H1 (cell line): ENCODE results near the gene UBE2L6. TPM values are rescaled to one million over a fixed set of nuclear protein-coding genes. Genes with fewer than 3 reads are reported as not detected.

ENCODE experiments used
- CTCF ChIA-PET: fragments of 300-600 bp; sonication (Branson Sonifier 250); formaldehyde crosslinking; loops from one replicate; lab custom pipeline; 2021; ENCODE audit not compliant: partially characterized antibody; lab: Charles Lee
- POLR2A ChIA-PET: fragments of 300-600 bp; sonication (Branson Sonifier 250); formaldehyde crosslinking; loops from one replicate; lab custom pipeline; 2021; ENCODE audit warnings: inconsistent platforms; ENCODE audit not compliant: partially characterized antibody; lab: Charles Lee
- DNase-seq, 2 experiments: peaks; one replicate each; pipeline versions ENCODE4 v3.0.0 to v3.0.0-alpha.2; 2010 to 2022; ENCODE audit warnings: low spot score in 2 of 2, low read depth in 1 of 2, mixed read lengths in 1 of 2
- FAIRE-seq: peaks from 2 replicates; lab custom pipeline; 2011; peaks lifted over from hg19 to GRCh38; lab: Jason Lieb, UNC
- H2AFZ ChIP-seq: 2 replicates; pipeline ENCODE4 v1.8.1; 2012; ENCODE audit warnings: low read length, inconsistent platforms
- H2AK5ac ChIP-seq: 2 replicates; pipeline ENCODE4 v1.6.1; 2013; ENCODE audit warnings: low read depth, low read length
- H2BK120ac ChIP-seq: replicated peaks from 2 replicates; pipeline ENCODE3; 2013; ENCODE audit warnings: low read depth, low read length, inconsistent platforms
- H2BK12ac ChIP-seq: 2 replicates; pipeline ENCODE4 v1.6.1; 2013; ENCODE audit warnings: low read depth, low read length
- H2BK15ac ChIP-seq: 2 replicates; pipeline ENCODE4 v1.6.1; 2013; ENCODE audit warnings: low read length
- H2BK20ac ChIP-seq: 2 replicates; pipeline ENCODE4 v1.6.1; 2013; ENCODE audit warnings: low read length
- H2BK5ac ChIP-seq: 2 replicates; pipeline ENCODE4 v1.6.1; 2013; ENCODE audit warnings: low read depth, low read length
- H3K14ac ChIP-seq: 2 replicates; pipeline ENCODE4 v1.6.1; 2013; ENCODE audit warnings: inconsistent platforms; ENCODE audit not compliant: insufficient read length
- H3K18ac ChIP-seq: 2 replicates; pipeline ENCODE4 v1.6.1; 2013; ENCODE audit warnings: low read length; ENCODE audit errors: extremely low read depth
- H3K23ac ChIP-seq: 2 replicates; pipeline ENCODE4 v1.6.1; 2013; ENCODE audit warnings: inconsistent platforms; ENCODE audit not compliant: insufficient read length
- H3K23me2 ChIP-seq: 2 replicates; pipeline ENCODE4 v1.6.1; 2013; ENCODE audit warnings: low read depth, low read length
- H3K27ac ChIP-seq: 2 replicates; pipeline ENCODE4 v1.6.1; 2011; ENCODE audit warnings: low read depth, low read length, inconsistent platforms
- H3K27me3 ChIP-seq, 4 experiments: replicated peaks in 1 of 4; 1 replicate in 1 of 4; 2 replicates in 3 of 4; pipeline versions ENCODE4 v1.6.1 to v1.8.1; 2011 to 2013; ENCODE audit warnings: low read length in 3 of 4, mild to moderate bottlenecking in 3 of 4, inconsistent platforms in 2 of 4, mixed read lengths in 2 of 4, moderate library complexity in 1 of 4; ENCODE audit not compliant: control insufficient read depth in 3 of 4, insufficient read depth in 3 of 4; ENCODE audit errors: extremely low read depth in 1 of 4
- H3K36me3 ChIP-seq, 4 experiments: 2 replicates each; pipeline versions ENCODE4 v1.6.1 to v1.8.1; 2011 to 2013; ENCODE audit warnings: mild to moderate bottlenecking in 4 of 4, low read length in 3 of 4, moderate library complexity in 2 of 4, control low read depth in 1 of 4, inconsistent platforms in 1 of 4; ENCODE audit not compliant: insufficient read depth in 4 of 4, control insufficient read depth in 2 of 4
- H3K4ac ChIP-seq: replicated peaks from 2 replicates; pipeline ENCODE3; 2013; ENCODE audit warnings: low read length, low read depth, mixed read lengths, inconsistent platforms; ENCODE audit not compliant: insufficient read length
- H3K4me1 ChIP-seq, 4 experiments: replicated peaks in 1 of 4; 1 replicate in 1 of 4; 2 replicates in 3 of 4; pipeline versions ENCODE4 v1.6.1 to v1.8.1; 2011 to 2013; ENCODE audit warnings: low read length in 3 of 4, inconsistent platforms in 2 of 4, mixed read lengths in 1 of 4; ENCODE audit not compliant: insufficient read depth in 4 of 4, control insufficient read depth in 3 of 4
- H3K4me2 ChIP-seq, 2 experiments: 2 replicates each; pipeline versions ENCODE4 v1.6.1 to v1.8.1; 2011 to 2013; ENCODE audit warnings: low read depth in 2 of 2, low read length in 2 of 2, control low read depth in 1 of 2, inconsistent platforms in 1 of 2, mild to moderate bottlenecking in 1 of 2; ENCODE audit not compliant: insufficient read depth in 1 of 2
- H3K4me3 ChIP-seq, 4 experiments: fragments of 200-600, 300-600 bp in 1 of 4; sonication (generic), shearing (Covaris generic), sonication (Bioruptor Twin) in 1 of 4; 2 replicates each; pipeline versions ENCODE4 v1.5.1 to v1.8.1; 2011 to 2016; ENCODE audit warnings: low read length in 4 of 4, low read depth in 3 of 4, control low read depth in 2 of 4, inconsistent platforms in 2 of 4, mild to moderate bottlenecking in 2 of 4, mixed read lengths in 1 of 4, moderate library complexity in 1 of 4; ENCODE audit not compliant: insufficient read depth in 2 of 4; ENCODE audit errors: extremely low read depth in 1 of 4
- H3K56ac ChIP-seq: replicated peaks from 2 replicates; pipeline ENCODE3; 2013; ENCODE audit warnings: low read depth, mild to moderate bottlenecking, mixed read lengths, low read length, inconsistent platforms; ENCODE audit not compliant: insufficient read length
- H3K79me1 ChIP-seq: 2 replicates; pipeline ENCODE4 v1.6.1; 2013; ENCODE audit warnings: low read depth, low read length, control low read depth
- H3K79me2 ChIP-seq, 2 experiments: 2 replicates each; pipeline versions ENCODE4 v1.6.1 to v1.8.1; 2012 to 2013; ENCODE audit warnings: low read length in 2 of 2, mild to moderate bottlenecking in 2 of 2, inconsistent platforms in 1 of 2; ENCODE audit not compliant: insufficient read depth in 2 of 2, control insufficient read depth in 1 of 2
- H3K9ac ChIP-seq, 4 experiments: replicated peaks in 1 of 4; 1 replicate in 1 of 4; 2 replicates in 3 of 4; pipeline versions ENCODE4 v1.6.1 to v1.8.1; 2011 to 2013; ENCODE audit warnings: low read depth in 3 of 4, low read length in 3 of 4, control low read depth in 2 of 4, mild to moderate bottlenecking in 2 of 4, moderate library complexity in 2 of 4, inconsistent platforms in 1 of 4; ENCODE audit errors: extremely low read depth in 1 of 4
- H3K9me3 ChIP-seq, 2 experiments: 2 replicates each; pipeline versions ENCODE4 v1.6.1 to v1.8.1; 2012 to 2013; ENCODE audit warnings: mild to moderate bottlenecking in 2 of 2, moderate library complexity in 2 of 2, control low read depth in 1 of 2, inconsistent platforms in 1 of 2, low read depth in 1 of 2, low read length in 1 of 2, mixed read lengths in 1 of 2; ENCODE audit not compliant: insufficient read depth in 2 of 2
- H4K20me1 ChIP-seq, 2 experiments: replicated peaks in 1 of 2; 2 replicates each; pipeline versions ENCODE3 to v1.8.1; 2011 to 2013; ENCODE audit warnings: inconsistent platforms in 2 of 2, low read length in 2 of 2, mild to moderate bottlenecking in 1 of 2; ENCODE audit not compliant: insufficient read depth in 2 of 2, control insufficient read depth in 1 of 2
- H4K5ac ChIP-seq: 2 replicates; pipeline ENCODE4 v1.6.1; 2013; ENCODE audit warnings: low read length, low read depth, mixed read lengths, inconsistent platforms; ENCODE audit not compliant: insufficient read length
- H4K8ac ChIP-seq: 2 replicates; pipeline ENCODE4 v1.8.0; 2013; ENCODE audit warnings: mild to moderate bottlenecking, moderate library complexity, low read length, inconsistent platforms; ENCODE audit not compliant: insufficient read depth; ENCODE audit errors: extremely low read depth
- H4K91ac ChIP-seq: replicated peaks from 2 replicates; pipeline ENCODE3; 2013; ENCODE audit warnings: low read length, mixed read lengths, inconsistent platforms; ENCODE audit not compliant: insufficient read length
- FOSL1 ChIP-seq: IDR thresholded peaks from 2 replicates; pipeline ENCODE4 v1.6.1; 2011; ENCODE audit warnings: mild to moderate bottlenecking, low read depth, low read length, moderate library complexity; ENCODE audit not compliant: insufficient read depth
- GTF2F1 ChIP-seq: IDR thresholded peaks from 2 replicates; pipeline ENCODE4 v1.6.1; 2012; ENCODE audit warnings: low read depth, low read length, improper control_type of control experiment, borderline replicate concordance
- KDM1A ChIP-seq: fragments of 200-600, 300-600 bp; sonication (generic); IDR thresholded peaks from 2 replicates; pipeline ENCODE4 v1.7.1; 2016; ENCODE audit warnings: mild to moderate bottlenecking, low read length, borderline replicate concordance
- KDM5A ChIP-seq: fragments of 200-600 bp; IDR thresholded peaks from 2 replicates; pipeline ENCODE4 v1.7.1; 2012; ENCODE audit warnings: mild to moderate bottlenecking, low read length, inconsistent platforms, mixed read lengths
- NANOG ChIP-seq: IDR thresholded peaks from 2 replicates; pipeline ENCODE4 v1.6.1; 2011; ENCODE audit warnings: low read length, low read depth, mild to moderate bottlenecking, inconsistent platforms; ENCODE audit not compliant: insufficient read depth, poor library complexity, severe bottlenecking
- RFX5 ChIP-seq: IDR thresholded peaks from 2 replicates; pipeline ENCODE4 v1.6.1; 2011; ENCODE audit warnings: low read depth, low read length, improper control_type of control experiment, borderline replicate concordance
- SIN3A ChIP-seq, 2 experiments: IDR thresholded peaks in 1 of 2; conservative IDR thresholded peaks in 1 of 2; 2 replicates each; pipeline ENCODE4 v1.6.1; 2011 to 2012; ENCODE audit warnings: low read length in 2 of 2, improper control_type of control experiment in 1 of 2, low read depth in 1 of 2, mild to moderate bottlenecking in 1 of 2
- SP2 ChIP-seq: IDR thresholded peaks from 2 replicates; pipeline ENCODE4 v1.6.1; 2012; ENCODE audit warnings: mild to moderate bottlenecking, low read length, inconsistent platforms
- WGBS, 2 experiments: shearing (Covaris generic) in 1 of 2; methylation state at CpG; one replicate each; pipeline versions ENCODE4 v1.1.6 to v1.1.7; 2013 to 2015; ENCODE audit warnings: low lambda C conversion rate in 2 of 2, mixed read lengths in 2 of 2, inconsistent platforms in 1 of 2, low coverage in 1 of 2, missing lambda C conversion rate in 1 of 2; ENCODE audit not compliant: insufficient replicate concordance in 2 of 2, insufficient coverage in 1 of 2, insufficient read length in 1 of 2; ENCODE audit errors: extremely low coverage in 1 of 2, missing lambda C conversion rate in 1 of 2; 5-methylcytosine and 5-hydroxymethylcytosine counted together
- polyA plus RNA-seq, 7 experiments: library from polyadenylated mRNA; depleted of rRNA in 3 of 7; stranded (reverse) in 5 of 7; unstranded in 2 of 7; fragments of >200 nt in 5 of 7; fragments of 200-250 nt in 2 of 7; gene quantifications; 1 replicate in 5 of 7; 2 replicates in 1 of 7; 4 replicates in 1 of 7; pipeline versions ENCODE4 v1.2.1 to v1.2.3, GENCODE V29; 2011 to 2013; ENCODE audit warnings: missing spikeins in 2 of 7, mixed read lengths in 2 of 7
- total RNA-seq: library from RNA; stranded (reverse); fragmentation: NEBNext Ultra II Directional; extraction: Animal tissue kit (Norgen Biotek cat#: 25700); gene quantifications from 2 replicates; pipeline ENCODE4 v1.2.1, GENCODE V29; 2021
- TF ChIP-seq, protein P1 (sequence below), 3 experiments: IDR thresholded peaks; 1 replicate in 2 of 3; 2 replicates in 1 of 3; pipeline versions ENCODE4 v1.5.1 to v1.6.1; 2011; ENCODE audit warnings: low read length in 3 of 3, mild to moderate bottlenecking in 3 of 3, inconsistent platforms in 2 of 3, low read depth in 1 of 3, moderate library complexity in 1 of 3; ENCODE audit not compliant: insufficient read depth in 1 of 3; ENCODE audit errors: control extremely low read depth in 1 of 3

Gene UBE2L6
- total and polyA plus RNA-seq, 2 of the 8 experiments (the other 6 are each of a cell fraction or from before 2014, with no cell fraction given) = 67.8 to 89.2 TPM

DNA sequence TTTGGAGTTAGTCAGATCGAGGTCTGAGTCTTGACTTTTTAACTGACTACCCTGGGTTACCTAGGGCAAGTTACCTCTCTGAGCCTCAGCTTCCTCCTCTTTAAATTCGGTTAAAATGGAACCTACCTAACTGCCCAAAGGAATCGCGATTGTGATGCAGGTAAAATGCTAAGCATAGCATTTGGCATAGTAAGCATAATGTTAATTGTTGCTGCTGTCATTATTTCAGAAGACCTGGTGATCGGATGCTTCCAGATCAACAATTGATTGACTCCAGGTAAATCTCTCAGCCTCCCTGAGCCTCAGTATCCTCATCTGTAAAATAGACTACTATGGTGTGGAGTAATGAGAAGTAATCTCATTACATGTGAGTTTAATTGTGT, 51.4 kb downstream of the UBE2L6 start:
- no peak overlapping the region; the same call in 1 of the 2 replicates for H2BK5ac ChIP-seq
- H3K79me2 ChIP-seq = peaks cover 0 to 17% of the 10 kb centered on the region in 2 experiments; a peak in 3 of 4 replicates
- H2AFZ ChIP-seq = peak overlapping the region; percentile 29; the same call in 1 of the 2 replicates
- peak overlapping the region; percentile 13 for H2BK120ac ChIP-seq
- H4K91ac ChIP-seq = peak overlapping the region; percentile 60
- H3K4me1 ChIP-seq = peaks cover 3 to 10% (median 5%) of the 10 kb centered on the region in 4 experiments
- no peak overlapping the region for H3K4ac ChIP-seq
- H2BK12ac ChIP-seq = no peak overlapping the region; the same call in 1 of the 2 replicates
- H3K14ac ChIP-seq = no peak overlapping the region
- no peak overlapping the region for H3K56ac ChIP-seq
- 15% methylated on average over 5 of the region's 5 CpGs; no CpG with 5 or more reads in 1 of the 2 experiments for WGBS, 2 experiments
- no peak for DNase-seq
- no peak for FAIRE-seq
- H2BK15ac ChIP-seq = no peak overlapping the region
- ChIA-PET POLR2A (interaction anchor here (1.2 to 8.4 kb wide), 15 partner anchors 11 to 191 kb away, joined by 3 to 110 read pairs (median 28); partner anchors contain the start of genes RTN4RL2, SMTNL1, TIMM10 and YPEL4), CTCF (interaction anchor here (0.6 to 25.4 kb wide), 11 partner anchors 11 to 171 kb away, joined by 3 to 1146 read pairs (median 4); partner anchors contain the start of genes RTN4RL2, TIMM10 and UBE2L6)
- H3K23me2 ChIP-seq = peaks cover 19% of the 10 kb centered on the region; the same call in 1 of the 2 replicates
- no peak overlapping the region for H2AK5ac ChIP-seq
- no peak overlapping the region for H3K23ac ChIP-seq
- no peaks in the 10 kb centered on the region for H3K36me3 ChIP-seq
- no peaks in the 10 kb centered on the region for H3K9me3 ChIP-seq
- peak overlapping the region in 1 of 4 experiments; percentile 0; a peak in 1 of 7 replicates for H3K9ac ChIP-seq
- peak overlapping the region; percentile 56 to 95 for H3K4me2 ChIP-seq
- peak overlapping the region; percentile 49 to 76 (median 68) for H3K4me3 ChIP-seq
- no peak overlapping the region for H3K27ac ChIP-seq
- no peak overlapping the region for H2BK20ac ChIP-seq
- peaks cover 2 to 3% of the 10 kb centered on the region in 2 experiments for H4K20me1 ChIP-seq
- H3K27me3 ChIP-seq = peaks cover 0 to 21% (median 10%) of the 10 kb centered on the region in 4 experiments; a peak in 4 of 7 replicates
- H3K18ac ChIP-seq = peak overlapping the region; percentile 68; the same call in 1 of the 2 replicates
- H4K5ac ChIP-seq = no peak overlapping the region
- H3K79me1 ChIP-seq = 0 out of 2 replicates have a peak, but pooled peaks cover 2% of the 10 kb centered on the region
- H4K8ac ChIP-seq = no peak overlapping the region
- TF ChIP-seq, protein P1, sequence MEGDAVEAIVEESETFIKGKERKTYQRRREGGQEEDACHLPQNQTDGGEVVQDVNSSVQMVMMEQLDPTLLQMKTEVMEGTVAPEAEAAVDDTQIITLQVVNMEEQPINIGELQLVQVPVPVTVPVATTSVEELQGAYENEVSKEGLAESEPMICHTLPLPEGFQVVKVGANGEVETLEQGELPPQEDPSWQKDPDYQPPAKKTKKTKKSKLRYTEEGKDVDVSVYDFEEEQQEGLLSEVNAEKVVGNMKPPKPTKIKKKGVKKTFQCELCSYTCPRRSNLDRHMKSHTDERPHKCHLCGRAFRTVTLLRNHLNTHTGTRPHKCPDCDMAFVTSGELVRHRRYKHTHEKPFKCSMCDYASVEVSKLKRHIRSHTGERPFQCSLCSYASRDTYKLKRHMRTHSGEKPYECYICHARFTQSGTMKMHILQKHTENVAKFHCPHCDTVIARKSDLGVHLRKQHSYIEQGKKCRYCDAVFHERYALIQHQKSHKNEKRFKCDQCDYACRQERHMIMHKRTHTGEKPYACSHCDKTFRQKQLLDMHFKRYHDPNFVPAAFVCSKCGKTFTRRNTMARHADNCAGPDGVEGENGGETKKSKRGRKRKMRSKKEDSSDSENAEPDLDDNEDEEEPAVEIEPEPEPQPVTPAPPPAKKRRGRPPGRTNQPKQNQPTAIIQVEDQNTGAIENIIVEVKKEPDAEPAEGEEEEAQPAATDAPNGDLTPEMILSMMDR (IDR thresholded peaks at IDR 0.05; ENCODE audit: control extremely low read depth in 1 of 3, insufficient read depth in 1 of 3, low read depth in 1 of 3, low read length in 3 of 3) = no peak
- TF ChIP-seq FOSL1 (no peak), NANOG (no peak), SP2 (no peak), GTF2F1 (no peak), SIN3A (conservative IDR thresholded peaks at IDR 0.05 in 1 of 2, IDR thresholded peaks at IDR 0.05 in 1 of 2; ENCODE audit: low read depth in 1 of 2, low read length in 2 of 2) (no peak), KDM5A (no peak), RFX5 (no peak), KDM1A (no peak)
